Cardiac muscle cell (in vitro differentiated cells and primary cell): ENCODE measurements around the gene SLC39A3. TPM values are rescaled to one million over a fixed set of nuclear protein-coding genes. Genes with fewer than 3 reads are reported as not detected.

Experiments
- DNase-seq, 2 donors: peaks; one replicate each; pipeline versions ENCODE4 v3.0.0 to v3.0.0-alpha.2; 2010 to 2017; ENCODE audit warnings: low read depth in 1 of 2, low spot score in 1 of 2
- H3K27ac ChIP-seq: fragments of 200-600 bp; sonication (generic); 2 replicates; pipeline ENCODE4 v1.5.1; 2016
- H3K27me3 ChIP-seq: fragments of 200-600 bp; sonication (generic); 2 replicates; pipeline ENCODE4 v1.6.0; 2016; ENCODE audit warnings: control low read depth
- H3K36me3 ChIP-seq: fragments of 200-600 bp; sonication (generic); 2 replicates; pipeline ENCODE4 v1.5.1; 2016; ENCODE audit warnings: control low read depth
- H3K4me1 ChIP-seq: fragments of 200-600 bp; sonication (generic); 2 replicates; pipeline ENCODE4 v1.8.1; 2017; ENCODE audit warnings: low read depth, mild to moderate bottlenecking, mixed run types
- H3K4me3 ChIP-seq: fragments of 200-600 bp; sonication (generic); 2 replicates; pipeline ENCODE4 v1.5.1; 2016; ENCODE audit warnings: mild to moderate bottlenecking
- H3K9me3 ChIP-seq: fragments of 200-600 bp; sonication (generic); 2 replicates; pipeline ENCODE4 v1.5.1; 2017; ENCODE audit warnings: low read depth, mild to moderate bottlenecking, control low read depth
- CTCF ChIP-seq: IDR thresholded peaks from 2 replicates; pipeline ENCODE4 v1.5.1; 2012; ENCODE audit warnings: low read depth, mild to moderate bottlenecking, low read length
- polyA plus RNA-seq: library from polyadenylated mRNA; unstranded; fragments of >200 nt; fragmentation: Nextera tagmentation; extraction: Ambion mirVana; gene quantifications from 2 replicates; pipeline ENCODE4 v1.2.1, GENCODE V29; 2016
- total RNA-seq: library from RNA; depleted of rRNA; stranded (reverse); fragments of >200 nt; gene quantifications from 2 replicates; pipeline ENCODE4 v1.2.3, GENCODE V29; 2016

SLC39A3 gene
- total and polyA plus RNA-seq, 2 experiments from 2014 or later, result 29.4 to 46.0 TPM

GRCh38 chr19:2686360-2686759 lies 53.5 kb downstream of the SLC39A3 start:
- no peak for TF ChIP-seq CTCF
- Histone ChIP-seq H3K27ac (no peak overlapping the region), H3K27me3 (no peaks in the 10 kb centered on the region), H3K4me3 (no peak overlapping the region), H3K4me1 (no peaks in the 10 kb centered on the region), H3K36me3 (no peaks in the 10 kb centered on the region), H3K9me3 (no peaks in the 10 kb centered on the region)
- no peak for DNase-seq

- no peak for TF ChIP-seq CTCF
- Histone ChIP-seq H3K9me3 (no peaks in the 10 kb centered on the region), H3K4me3 (no peak overlapping the region), H3K27ac (no peak overlapping the region), H3K4me1 (no peaks in the 10 kb centered on the region), H3K36me3 (no peaks in the 10 kb centered on the region), H3K27me3 (no peaks in the 10 kb centered on the region)
- no peak for DNase-seq
Observed at GRCh38 chr19:2685204-2685704, 54.6 kb downstream of the SLC39A3 start.

GRCh38 chr19:2683430-2684003 lies 56.3 kb downstream of the SLC39A3 start:
- Histone ChIP-seq H3K4me1 (no peaks in the 10 kb centered on the region), H3K27ac (no peak overlapping the region), H3K4me3 (no peak overlapping the region), H3K9me3 (no peaks in the 10 kb centered on the region), H3K27me3 (no peaks in the 10 kb centered on the region), H3K36me3 (no peaks in the 10 kb centered on the region)
- DNase-seq, result no peak
- no peak for TF ChIP-seq CTCF

Other genes with a start within 250 kb of the SLC39A3 start
- 14.3 and 20.4 TPM in 2 replicates for gene GNG7, start 37.3 kb downstream of the SLC39A3 start, total RNA-seq
- 24.8 and 34.4 TPM in 2 replicates for gene GNG7, start 37.3 kb downstream of the SLC39A3 start, polyA plus RNA-seq
- 3.0 and 4.2 TPM in 2 replicates for gene DIRAS1, start 18.6 kb downstream of the SLC39A3 start, total RNA-seq
- 3.1 and 3.3 TPM in 2 replicates for gene DIRAS1, start 18.6 kb downstream of the SLC39A3 start, polyA plus RNA-seq
- 102 and 106 TPM in 2 replicates for gene SGTA, start 43.3 kb upstream of the SLC39A3 start, total RNA-seq
- 135 and 137 TPM in 2 replicates for gene SGTA, start 43.3 kb upstream of the SLC39A3 start, polyA plus RNA-seq
- gene THOP1, start 45.5 kb upstream of the SLC39A3 start, total RNA-seq, result 111 and 126 TPM in 2 replicates
- 73.9 and 81.3 TPM in 2 replicates for gene THOP1, start 45.5 kb upstream of the SLC39A3 start, polyA plus RNA-seq
- 11.6 and 18.2 TPM in 2 replicates for gene ZNF554, start 79.9 kb upstream of the SLC39A3 start, total RNA-seq
- 11.1 and 12.4 TPM in 2 replicates for gene ZNF554, start 79.9 kb upstream of the SLC39A3 start, polyA plus RNA-seq
- gene ZNF555, start 101.5 kb upstream of the SLC39A3 start, total RNA-seq, result 8.7 and 9.5 TPM in 2 replicates
- gene ZNF555, start 101.5 kb upstream of the SLC39A3 start, polyA plus RNA-seq, result 9.0 and 15.2 TPM in 2 replicates
- 0.04 and 0.21 TPM in 2 replicates for gene ZNF556, start 127.3 kb upstream of the SLC39A3 start, total RNA-seq
- 0.09 TPM in 1 of 2 replicates, not detected in the other for gene ZNF556, start 127.3 kb upstream of the SLC39A3 start, polyA plus RNA-seq
- gene ZNF57, start 160.9 kb upstream of the SLC39A3 start, total RNA-seq, result 2.1 and 4.1 TPM in 2 replicates
- gene ZNF57, start 160.9 kb upstream of the SLC39A3 start, polyA plus RNA-seq, result 4.4 and 5.4 TPM in 2 replicates
- 4.4 and 4.7 TPM in 2 replicates for gene ZNF77, start 205.0 kb upstream of the SLC39A3 start, total RNA-seq
- gene ZNF77, start 205.0 kb upstream of the SLC39A3 start, polyA plus RNA-seq, result 2.6 and 7.7 TPM in 2 replicates
- 30.3 and 35.4 TPM in 2 replicates for gene TLE6, start 237.5 kb upstream of the SLC39A3 start, total RNA-seq
- 42.8 and 45.8 TPM in 2 replicates for gene TLE6, start 237.5 kb upstream of the SLC39A3 start, polyA plus RNA-seq